ENCODE results near the gene SSBP1. TPM values are rescaled to one million over a fixed set of nuclear protein-coding genes. Genes with fewer than 3 reads are reported as not detected.

The SSBP1 gene
- total RNA-seq, 2 experiments from 2014 or later, result 177 to 178 TPM

DNA sequence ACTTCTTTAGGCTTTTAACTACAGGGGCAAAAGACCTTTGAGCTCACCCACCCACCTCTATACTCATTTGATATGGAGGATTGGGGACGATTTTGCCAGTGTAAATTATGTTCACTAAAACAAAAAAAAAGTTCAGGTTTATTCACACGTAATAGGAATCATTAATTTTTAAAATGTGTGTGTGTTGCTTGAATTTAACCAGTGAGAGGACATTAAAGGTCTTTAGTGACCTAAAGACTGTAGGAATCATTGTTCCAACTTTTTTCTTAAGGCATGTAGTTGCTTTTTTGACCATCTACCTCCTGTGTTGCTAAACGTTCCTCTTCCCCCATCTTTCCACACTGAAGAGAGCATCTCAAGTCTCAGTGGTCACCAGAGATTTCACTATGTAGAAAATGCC is 1.1 kb downstream of the SSBP1 start:
- Histone ChIP-seq H3K4me3 (ENCODE audit: low read depth, low read length, poor library complexity, severe bottlenecking) (peak overlapping the region; percentile 79), H3K27ac (ENCODE audit: low read depth, low read length, poor library complexity, severe bottlenecking) (peak overlapping the region; percentile 73), H3K4me2 (ENCODE audit: low read length) (peak overlapping the region; percentile 87), H3K79me2 (ENCODE audit: insufficient read depth, low read depth, low read length) (peaks cover 35% of the 10 kb centered on the region), H3K9me2 (ENCODE audit: insufficient read depth, low read length) (no peaks in the 10 kb centered on the region), H3K4me1 (ENCODE audit: insufficient read depth, low read length, poor library complexity, severe bottlenecking) (peaks cover 28% of the 10 kb centered on the region), H3K9me3 (ENCODE audit: low read length) (no peaks in the 10 kb centered on the region), H2AFZ (ENCODE audit: low read length) (no peak overlapping the region), H4K20me1 (ENCODE audit: insufficient read depth, low read length) (peaks cover 6% of the 10 kb centered on the region; the same call in 1 of the 2 replicates), H3K36me3 (ENCODE audit: insufficient read depth, low read length) (peaks cover 52% of the 10 kb centered on the region)
- no TSS peak for BruUV-seq (replicated peaks)
- no peak for DNase-seq (ENCODE audit: low spot score)
- TF ChIP-seq, protein P1, sequence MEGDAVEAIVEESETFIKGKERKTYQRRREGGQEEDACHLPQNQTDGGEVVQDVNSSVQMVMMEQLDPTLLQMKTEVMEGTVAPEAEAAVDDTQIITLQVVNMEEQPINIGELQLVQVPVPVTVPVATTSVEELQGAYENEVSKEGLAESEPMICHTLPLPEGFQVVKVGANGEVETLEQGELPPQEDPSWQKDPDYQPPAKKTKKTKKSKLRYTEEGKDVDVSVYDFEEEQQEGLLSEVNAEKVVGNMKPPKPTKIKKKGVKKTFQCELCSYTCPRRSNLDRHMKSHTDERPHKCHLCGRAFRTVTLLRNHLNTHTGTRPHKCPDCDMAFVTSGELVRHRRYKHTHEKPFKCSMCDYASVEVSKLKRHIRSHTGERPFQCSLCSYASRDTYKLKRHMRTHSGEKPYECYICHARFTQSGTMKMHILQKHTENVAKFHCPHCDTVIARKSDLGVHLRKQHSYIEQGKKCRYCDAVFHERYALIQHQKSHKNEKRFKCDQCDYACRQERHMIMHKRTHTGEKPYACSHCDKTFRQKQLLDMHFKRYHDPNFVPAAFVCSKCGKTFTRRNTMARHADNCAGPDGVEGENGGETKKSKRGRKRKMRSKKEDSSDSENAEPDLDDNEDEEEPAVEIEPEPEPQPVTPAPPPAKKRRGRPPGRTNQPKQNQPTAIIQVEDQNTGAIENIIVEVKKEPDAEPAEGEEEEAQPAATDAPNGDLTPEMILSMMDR (conservative IDR thresholded peaks at IDR 0.05; ENCODE audit: low read length), result no peak
- no peak for TF ChIP-seq EZH2phosphoT487 (IDR thresholded peaks at IDR 0.05; ENCODE audit: borderline replicate concordance, low read depth, low read length)
- CTCF ChIA-PET (ENCODE audit: unreplicated experiment), result no interaction called here
- POLR2A ChIA-PET, result interaction anchor here (0.6 to 1.8 kb wide), 5 partner anchors 12 to 66 kb away, joined by 3 to 5 read pairs (median 3); no protein-coding TSS in a partner anchor
- intact Hi-C loops (cut with micrococcal nuclease; ENCODE audit: unreplicated experiment), result loop anchor here (5.0 kb wide), 5 partner anchors 187 to 1548 kb away; partner anchors contain the start of genes AGK, BRAF, CASP2 and MRPS33

DNA sequence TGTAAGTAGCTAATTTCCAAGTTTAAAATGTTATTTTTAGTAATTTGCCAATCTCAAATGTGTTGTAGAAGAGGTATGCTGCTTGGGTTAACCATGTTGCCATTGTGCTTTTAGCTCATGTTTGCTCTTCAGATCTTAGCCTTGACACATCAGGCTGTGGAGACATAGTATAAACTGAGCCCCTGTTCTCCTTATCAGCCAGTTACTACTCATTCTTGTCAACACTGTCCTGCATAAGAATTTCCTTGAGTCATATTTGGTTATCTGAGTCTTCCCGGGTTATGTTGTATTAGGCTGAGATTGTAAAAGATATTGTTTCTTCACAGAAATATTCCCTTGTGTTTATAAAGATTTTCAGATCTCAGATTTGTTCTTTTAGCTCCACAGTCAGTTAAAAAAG is 4.1 kb downstream of the SSBP1 start:
- Histone ChIP-seq H2AFZ (ENCODE audit: low read length) (no peak overlapping the region), H3K79me2 (ENCODE audit: insufficient read depth, low read depth, low read length) (peaks cover 41% of the 10 kb centered on the region), H3K9me3 (ENCODE audit: low read length) (no peaks in the 10 kb centered on the region), H3K4me1 (ENCODE audit: insufficient read depth, low read length, poor library complexity, severe bottlenecking) (peaks cover 18% of the 10 kb centered on the region), H3K9me2 (ENCODE audit: insufficient read depth, low read length) (no peaks in the 10 kb centered on the region), H3K4me2 (ENCODE audit: low read length) (no peak overlapping the region), H3K27ac (ENCODE audit: low read depth, low read length, poor library complexity, severe bottlenecking) (no peak overlapping the region), H3K4me3 (ENCODE audit: low read depth, low read length, poor library complexity, severe bottlenecking) (no peak overlapping the region), H3K36me3 (ENCODE audit: insufficient read depth, low read length) (peaks cover 82% of the 10 kb centered on the region), H4K20me1 (ENCODE audit: insufficient read depth, low read length) (peaks cover 6% of the 10 kb centered on the region; the same call in 1 of the 2 replicates)
- intact Hi-C loops (cut with micrococcal nuclease; ENCODE audit: unreplicated experiment), result no loop called here
- CTCF ChIA-PET (ENCODE audit: unreplicated experiment), result no interaction called here
- no peak for DNase-seq (ENCODE audit: low spot score)
- TF ChIP-seq EZH2phosphoT487 (IDR thresholded peaks at IDR 0.05; ENCODE audit: borderline replicate concordance, low read depth, low read length), result no peak
- TF ChIP-seq, protein P1 (conservative IDR thresholded peaks at IDR 0.05; ENCODE audit: low read length), result no peak
- POLR2A ChIA-PET, result interaction anchor here (1.8 kb wide), 1 partner anchor 25 kb away, joined by 5 read pairs; no protein-coding TSS in a partner anchor
- no TSS peak for BruUV-seq (replicated peaks)

DNA sequence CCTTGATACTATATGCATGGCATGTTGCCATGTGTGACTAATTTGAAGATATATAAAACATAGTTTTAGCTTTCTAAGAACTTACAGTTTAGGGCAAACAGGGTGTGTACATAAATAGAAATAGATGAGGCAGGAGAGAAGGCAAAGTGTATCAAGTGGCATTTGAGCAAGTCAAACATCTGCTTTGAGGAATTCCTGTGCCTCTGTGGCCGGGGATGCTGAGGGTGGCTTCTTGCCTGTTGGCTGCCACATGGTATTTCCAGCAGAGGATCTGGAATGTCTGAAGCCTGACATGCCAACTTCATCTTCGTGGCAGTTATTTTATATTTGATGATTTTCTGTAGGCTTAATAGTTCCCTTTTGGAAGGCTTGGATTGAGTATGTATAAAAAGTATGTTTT is 6.0 kb downstream of the SSBP1 start:
- no TSS peak for BruUV-seq (replicated peaks)

More for the DNA sequence above, 6.0 kb downstream of the SSBP1 start:
- peaks cover 17% of the 10 kb centered on the region for H3K4me1 ChIP-seq (ENCODE audit: insufficient read depth, low read length, poor library complexity, severe bottlenecking)
- H3K9me3 ChIP-seq (ENCODE audit: low read length), result peaks cover 9% of the 10 kb centered on the region; the same call in 1 of the 2 replicates
- H3K4me2 ChIP-seq (ENCODE audit: low read length), result no peak overlapping the region
- TF ChIP-seq, protein P1 (conservative IDR thresholded peaks at IDR 0.05; ENCODE audit: low read length), result no peak
- TF ChIP-seq EZH2phosphoT487 (IDR thresholded peaks at IDR 0.05; ENCODE audit: borderline replicate concordance, low read depth, low read length), result no peak
- peaks cover 6% of the 10 kb centered on the region; the same call in 1 of the 2 replicates for H4K20me1 ChIP-seq (ENCODE audit: insufficient read depth, low read length)
- no peak overlapping the region for H3K4me3 ChIP-seq (ENCODE audit: low read depth, low read length, poor library complexity, severe bottlenecking)
- H2AFZ ChIP-seq (ENCODE audit: low read length), result no peak overlapping the region
- H3K27ac ChIP-seq (ENCODE audit: low read depth, low read length, poor library complexity, severe bottlenecking), result no peak overlapping the region
- H3K9me2 ChIP-seq (ENCODE audit: insufficient read depth, low read length), result no peaks in the 10 kb centered on the region
- peaks cover 99% of the 10 kb centered on the region for H3K36me3 ChIP-seq (ENCODE audit: insufficient read depth, low read length)
- intact Hi-C loops (cut with micrococcal nuclease; ENCODE audit: unreplicated experiment), result no loop called here
- peaks cover 38% of the 10 kb centered on the region for H3K79me2 ChIP-seq (ENCODE audit: insufficient read depth, low read depth, low read length)
- ChIA-PET POLR2A (no interaction called here), CTCF (ENCODE audit: unreplicated experiment) (no interaction called here)
- DNase-seq (ENCODE audit: low spot score), result no peak

Data from OCI-LY7 (cell line).